Endothelial cell (in vitro differentiated cells): ENCODE measurements around the gene MDN1. TPM values are rescaled to one million over a fixed set of nuclear protein-coding genes. Genes with fewer than 3 reads are reported as not detected.

Experiments
- DNase-seq: peaks from one replicate; pipeline ENCODE4 v3.0.0; 2021; ENCODE audit warnings: low spot score
- H3K27ac Mint-ChIP-seq: one replicate; pipeline ENCODE4 v1.8.0; 2021; ENCODE audit warnings: mixed read lengths, inconsistent platforms; ENCODE audit not compliant: unreplicated experiment
- H3K27me3 Mint-ChIP-seq: one replicate; pipeline ENCODE4 v1.8.0; 2021; ENCODE audit warnings: mild to moderate bottlenecking, moderate library complexity, mixed read lengths, inconsistent platforms; ENCODE audit not compliant: unreplicated experiment
- H3K36me3 Mint-ChIP-seq: one replicate; pipeline ENCODE4 v1.8.0; 2021; ENCODE audit warnings: mild to moderate bottlenecking, low read depth, mixed read lengths, inconsistent platforms; ENCODE audit not compliant: unreplicated experiment
- H3K4me1 Mint-ChIP-seq: one replicate; pipeline ENCODE4 v1.8.0; 2021; ENCODE audit warnings: mild to moderate bottlenecking, mixed read lengths, inconsistent platforms; ENCODE audit not compliant: unreplicated experiment
- H3K4me3 Mint-ChIP-seq: one replicate; pipeline ENCODE4 v1.8.0; 2021; ENCODE audit warnings: mild to moderate bottlenecking, mixed read lengths, inconsistent platforms; ENCODE audit not compliant: unreplicated experiment
- H3K9me3 Mint-ChIP-seq: one replicate; pipeline ENCODE4 v1.8.0; 2021; ENCODE audit warnings: mixed read lengths, inconsistent platforms; ENCODE audit not compliant: unreplicated experiment
- total RNA-seq: library from RNA; stranded (reverse); fragmentation: NEBNext Ultra II Directional; extraction: Animal tissue kit (Norgen Biotek cat#: 25700); gene quantifications from one replicate; pipeline ENCODE4 v1.2.1, GENCODE V29; 2021; ENCODE audit not compliant: unreplicated experiment
- TF ChIP-seq, protein P1 (sequence below): fragments of 200-600 bp; sonication (generic); IDR thresholded peaks from one replicate; pipeline ENCODE4 v1.5.0; 2021; ENCODE audit warnings: antibody characterized with exemption; ENCODE audit not compliant: unreplicated experiment

Gene MDN1
- total RNA-seq, 1 donor from 2014 or later, result 70.0 TPM

DNA sequence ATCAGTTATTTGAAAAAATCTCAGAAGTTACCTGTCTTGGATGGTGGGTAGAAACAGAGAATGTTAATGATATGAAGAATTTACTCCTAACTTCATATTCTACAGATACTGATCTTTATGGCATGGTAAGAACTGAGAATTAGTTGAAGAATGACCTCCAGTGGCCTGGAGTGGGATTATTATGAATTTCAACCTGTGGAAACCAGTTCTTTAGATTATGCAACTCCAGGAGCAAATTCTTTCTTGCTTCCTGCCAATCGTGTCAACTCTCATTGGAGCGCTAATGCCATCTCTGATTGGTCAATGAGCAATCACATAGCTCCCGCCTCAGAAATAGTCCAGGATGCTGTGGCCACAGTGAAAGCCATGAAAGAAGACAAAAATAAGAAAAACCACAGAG, 221.6 kb downstream of the MDN1 start:
- TF ChIP-seq, protein P1, sequence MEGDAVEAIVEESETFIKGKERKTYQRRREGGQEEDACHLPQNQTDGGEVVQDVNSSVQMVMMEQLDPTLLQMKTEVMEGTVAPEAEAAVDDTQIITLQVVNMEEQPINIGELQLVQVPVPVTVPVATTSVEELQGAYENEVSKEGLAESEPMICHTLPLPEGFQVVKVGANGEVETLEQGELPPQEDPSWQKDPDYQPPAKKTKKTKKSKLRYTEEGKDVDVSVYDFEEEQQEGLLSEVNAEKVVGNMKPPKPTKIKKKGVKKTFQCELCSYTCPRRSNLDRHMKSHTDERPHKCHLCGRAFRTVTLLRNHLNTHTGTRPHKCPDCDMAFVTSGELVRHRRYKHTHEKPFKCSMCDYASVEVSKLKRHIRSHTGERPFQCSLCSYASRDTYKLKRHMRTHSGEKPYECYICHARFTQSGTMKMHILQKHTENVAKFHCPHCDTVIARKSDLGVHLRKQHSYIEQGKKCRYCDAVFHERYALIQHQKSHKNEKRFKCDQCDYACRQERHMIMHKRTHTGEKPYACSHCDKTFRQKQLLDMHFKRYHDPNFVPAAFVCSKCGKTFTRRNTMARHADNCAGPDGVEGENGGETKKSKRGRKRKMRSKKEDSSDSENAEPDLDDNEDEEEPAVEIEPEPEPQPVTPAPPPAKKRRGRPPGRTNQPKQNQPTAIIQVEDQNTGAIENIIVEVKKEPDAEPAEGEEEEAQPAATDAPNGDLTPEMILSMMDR, result no peak
- H3K36me3 Mint-ChIP-seq, result peaks cover 23% of the 10 kb centered on the region
- no peaks in the 10 kb centered on the region for H3K27me3 Mint-ChIP-seq
- DNase-seq, result no peak
- no peaks in the 10 kb centered on the region for H3K9me3 Mint-ChIP-seq
- H3K4me3 Mint-ChIP-seq, result no peak overlapping the region
- no peak overlapping the region for H3K27ac Mint-ChIP-seq
- H3K4me1 Mint-ChIP-seq, result peaks cover 11% of the 10 kb centered on the region

DNA sequence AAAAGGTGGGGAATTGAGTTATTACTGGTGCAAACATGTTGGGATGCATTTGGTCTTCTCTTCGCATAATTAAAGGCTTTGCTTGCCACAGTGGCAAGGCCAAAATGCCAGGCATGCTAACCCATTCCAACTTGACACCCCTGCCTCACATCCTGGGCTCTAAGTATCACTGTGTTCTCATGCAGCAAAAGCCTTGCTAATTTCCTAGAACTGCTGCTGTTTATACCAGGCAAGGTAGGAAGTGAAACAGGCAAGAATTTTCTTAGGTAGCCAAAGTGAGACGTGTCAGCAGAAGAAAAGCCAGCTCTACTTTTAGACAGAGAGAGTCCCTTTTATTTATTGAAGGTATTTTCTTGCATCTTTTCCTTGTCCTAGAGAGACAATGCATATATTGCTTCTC, 222.2 kb downstream of the MDN1 start:
- no peak overlapping the region for H3K27ac Mint-ChIP-seq
- H3K36me3 Mint-ChIP-seq, result peaks cover 24% of the 10 kb centered on the region
- no peaks in the 10 kb centered on the region for H3K9me3 Mint-ChIP-seq
- no peak overlapping the region for H3K4me3 Mint-ChIP-seq
- TF ChIP-seq, protein P1, result no peak
- no peak for DNase-seq
- no peaks in the 10 kb centered on the region for H3K27me3 Mint-ChIP-seq
- H3K4me1 Mint-ChIP-seq, result peaks cover 11% of the 10 kb centered on the region

DNA sequence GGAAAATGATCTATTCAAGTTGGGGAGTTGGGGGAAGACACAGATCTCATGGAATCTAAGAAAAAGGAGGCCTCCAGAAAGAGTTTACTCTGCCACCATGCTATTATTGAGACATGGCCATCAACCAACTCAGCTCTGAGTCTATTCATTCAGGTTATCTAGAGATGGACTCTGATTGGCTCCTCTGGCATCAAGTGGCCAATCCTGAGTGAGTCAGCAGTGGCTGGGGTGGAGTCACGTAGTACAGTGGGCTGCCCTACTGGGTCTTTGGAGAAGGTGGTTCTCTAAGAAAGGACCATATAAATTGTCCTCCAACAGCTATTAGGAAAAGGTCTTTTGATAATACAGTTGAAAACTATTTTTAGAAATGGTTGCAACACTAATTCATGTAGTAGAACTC, 223.1 kb downstream of the MDN1 start:
- Mint-ChIP-seq H3K27me3 (no peaks in the 10 kb centered on the region), H3K9me3 (no peaks in the 10 kb centered on the region), H3K27ac (no peak overlapping the region), H3K36me3 (peaks cover 29% of the 10 kb centered on the region), H3K4me3 (no peak overlapping the region), H3K4me1 (peaks cover 13% of the 10 kb centered on the region)
- no peak for DNase-seq
- TF ChIP-seq, protein P1, result no peak

DNA sequence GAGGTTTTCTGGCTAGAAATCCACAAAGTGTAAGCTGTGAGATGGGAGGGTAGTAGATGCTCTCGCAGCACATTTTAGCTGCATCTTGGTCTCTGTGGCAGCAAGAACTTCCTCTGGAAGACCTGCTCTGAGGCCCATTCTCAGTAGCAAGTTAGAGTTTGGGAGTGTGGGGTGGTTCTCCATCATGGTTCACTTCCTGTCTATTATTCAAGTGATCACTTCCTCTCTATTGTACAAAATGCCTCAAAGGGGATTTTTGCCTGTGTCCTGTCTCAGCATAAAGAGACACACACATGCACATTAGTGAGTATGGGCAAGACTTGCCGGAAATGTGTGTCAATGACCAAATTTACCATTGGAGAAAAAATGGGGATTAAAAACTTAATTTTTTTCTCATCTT, 223.5 kb downstream of the MDN1 start:
- H3K27me3 Mint-ChIP-seq, result no peaks in the 10 kb centered on the region
- no peaks in the 10 kb centered on the region for H3K9me3 Mint-ChIP-seq
- DNase-seq, result no peak
- TF ChIP-seq, protein P1, result no peak
- no peak overlapping the region for H3K4me3 Mint-ChIP-seq
- H3K4me1 Mint-ChIP-seq, result peaks cover 14% of the 10 kb centered on the region
- no peak overlapping the region for H3K27ac Mint-ChIP-seq
- H3K36me3 Mint-ChIP-seq, result peaks cover 29% of the 10 kb centered on the region

Other genes with a start within 250 kb of the MDN1 start
- gene LYRM2, start 181.0 kb downstream of the MDN1 start, total RNA-seq, result 16.0 TPM
- gene CASP8AP2, start 10.1 kb upstream of the MDN1 start, total RNA-seq, result 19.2 TPM
- not detected for gene GJA10, start 74.7 kb upstream of the MDN1 start, total RNA-seq